ENCODE results near the gene MTHFD1L. TPM values are rescaled to one million over a fixed set of nuclear protein-coding genes. Genes with fewer than 3 reads are reported as not detected.
"Not testable (repeated sequence)": the region's sequence is repeated elsewhere in the genome, so short reads cannot be mapped to it uniquely, and the experiment has no call there.

The MTHFD1L gene
- total and polyA plus RNA-seq, 9 of the 15 experiments (the other 6 are each of a cell fraction or from before 2014, with no cell fraction given) = 20.9 to 128 (median 61.0) TPM

DNA sequence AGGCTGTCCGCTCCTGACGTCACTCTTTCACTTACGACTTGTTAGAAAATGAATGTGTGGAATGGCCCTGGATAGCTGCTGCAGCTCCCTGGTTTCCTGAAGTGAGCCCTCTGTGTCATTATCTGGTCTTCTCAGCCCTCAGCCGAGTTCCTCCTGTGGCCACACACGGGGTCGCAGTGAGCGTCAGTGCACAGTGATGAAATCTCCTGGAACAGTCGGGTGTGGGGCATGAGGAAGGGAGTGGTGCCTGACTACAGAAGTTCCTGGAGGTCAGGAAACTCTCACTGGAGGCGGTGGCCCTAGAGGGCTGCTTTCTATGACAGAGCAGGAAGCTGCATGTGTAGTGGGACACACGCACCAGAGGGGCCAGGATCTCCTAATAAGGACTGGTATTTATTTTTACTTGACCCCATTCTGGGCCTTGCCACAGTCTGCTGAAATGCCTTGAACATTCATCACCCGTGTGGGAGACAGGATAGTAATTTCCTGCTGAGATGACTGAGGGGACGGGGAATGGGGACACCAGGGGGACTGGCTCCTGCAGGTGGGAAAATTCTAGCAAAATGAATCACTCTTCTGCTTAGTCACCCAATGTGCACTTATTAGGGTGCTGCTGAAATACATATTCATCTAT, 175.5 kb downstream of the MTHFD1L start (continued):
- TF ChIP-seq NR2C2 (CRISPR knock-in tag; IDR thresholded peaks at IDR 0.05) = not testable (repeated sequence)
- TF ChIP-seq NR2C2 (tag; IDR thresholded peaks at IDR 0.05) (peak; percentile 88), ZNF197 (CRISPR knock-in tag; IDR thresholded peaks at IDR 0.05; ENCODE audit: low read depth) (peak; percentile 30; the same call in 1 of the 2 replicates)

DNA sequence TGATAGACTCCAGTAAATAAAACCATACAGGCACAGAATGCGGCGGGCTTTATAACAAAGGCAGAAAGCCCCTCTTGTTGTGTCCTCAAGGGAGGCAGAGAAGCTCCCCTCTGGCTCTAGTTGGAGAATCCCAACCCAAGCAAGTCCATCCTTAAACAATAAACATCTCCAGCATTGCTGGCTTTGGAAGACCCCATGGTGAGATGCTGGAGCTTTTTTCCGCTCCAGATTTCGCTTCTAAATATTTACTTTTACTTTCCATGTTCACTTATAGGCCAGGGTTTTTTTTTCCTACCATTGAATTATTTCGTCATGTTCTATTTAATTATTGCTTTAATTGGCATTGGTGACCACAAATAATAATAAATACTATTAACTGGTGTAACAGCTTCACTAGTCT, 176.2 kb downstream of the MTHFD1L start:
- H3K4me1 ChIP-seq (replicated peaks in 1 of 2; ENCODE audit: control insufficient read depth in 2 of 2, insufficient read depth in 2 of 2, low read length in 2 of 2) = peaks cover 12 to 26% of the 10 kb centered on the region in 2 experiments; a peak in 4 of 5 replicates
- intact Hi-C loops (cut with micrococcal nuclease) = loop anchor here (2.0 to 5.0 kb wide), 2 partner anchors 27 to 46 kb away; no protein-coding TSS in a partner anchor
- FAIRE-seq = no peak
- DNase-seq (ENCODE audit: extremely low read depth in 1 of 4, low spot score in 3 of 4) = no peak
- no peaks in the 10 kb centered on the region for H3K79me2 ChIP-seq (ENCODE audit: control insufficient read depth, insufficient read depth, low read length)
- BruUV-seq (replicated peaks) = no TSS peak
- WGBS (ENCODE audit: insufficient coverage, low coverage, missing lambda C conversion rate) = 99% methylated on average over 5 of the region's 5 CpGs
- peak overlapping the region; percentile 67 for H2AFZ ChIP-seq (ENCODE audit: low read depth, low read length)
- H3K27me3 ChIP-seq (ENCODE audit: control insufficient read depth in 2 of 2, insufficient read depth in 2 of 2, low read length in 2 of 2) = no peaks in the 10 kb centered on the region
- no peaks in the 10 kb centered on the region for H4K20me1 ChIP-seq (replicated peaks; ENCODE audit: control insufficient read depth, insufficient read depth, low read length)
- peak overlapping the region; percentile 79 for H3K27ac ChIP-seq (ENCODE audit: extremely low read depth, low read depth, low read length)
- ChIA-PET POLR2A (interaction anchor here (1.3 to 1.8 kb wide), 2 partner anchors 9 kb away, joined by 5 read pairs; no protein-coding TSS in a partner anchor), CTCF (ENCODE audit: low intra/inter-chr PET ratio) (interaction anchor here (0.6 kb wide), 1 partner anchor 22 kb away, joined by 3 read pairs; no protein-coding TSS in a partner anchor)
- peak overlapping the region in 1 of 2 experiments; percentile 56; a peak in 2 of 4 replicates for H3K9ac ChIP-seq (ENCODE audit: insufficient read depth in 1 of 2, low read depth in 2 of 2, low read length in 2 of 2)
- ATAC-seq = no peak
- H3K4me3 ChIP-seq = no peak overlapping the region
- peaks cover 46% of the 10 kb centered on the region for H3K36me3 ChIP-seq (ENCODE audit: control insufficient read depth, insufficient read depth, low read length)
- peak overlapping the region; percentile 54 for H3K4me2 ChIP-seq (ENCODE audit: insufficient read depth, low read length)
- in situ Hi-C loops (cut with MboI) = no loop called here
- no peaks in the 10 kb centered on the region for H3K9me3 ChIP-seq (replicated peaks; ENCODE audit: control insufficient read depth, insufficient read depth, low read depth, low read length)
- H3K9me1 ChIP-seq (ENCODE audit: control insufficient read depth, insufficient read depth, low read length) = no peaks in the 10 kb centered on the region
- no peak for TF ChIP-seq PURB (CRISPR knock-in tag; IDR thresholded peaks at IDR 0.05; ENCODE audit: low read depth)
- TF ChIP-seq, protein P1, sequence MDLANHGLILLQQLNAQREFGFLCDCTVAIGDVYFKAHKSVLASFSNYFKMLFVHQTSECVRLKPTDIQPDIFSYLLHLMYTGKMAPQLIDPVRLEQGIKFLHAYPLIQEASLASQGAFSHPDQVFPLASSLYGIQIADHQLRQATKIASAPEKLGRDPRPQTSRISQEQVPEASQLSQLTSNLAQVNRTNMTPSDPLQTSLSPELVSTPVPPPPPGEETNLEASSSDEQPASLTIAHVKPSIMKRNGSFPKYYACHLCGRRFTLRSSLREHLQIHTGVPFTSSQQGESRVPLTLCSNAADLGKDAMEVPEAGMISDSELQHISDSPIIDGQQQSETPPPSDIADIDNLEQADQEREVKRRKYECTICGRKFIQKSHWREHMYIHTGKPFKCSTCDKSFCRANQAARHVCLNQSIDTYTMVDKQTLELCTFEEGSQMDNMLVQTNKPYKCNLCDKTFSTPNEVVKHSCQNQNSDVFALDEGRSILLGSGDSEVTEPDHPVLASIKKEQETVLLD (IDR thresholded peaks at IDR 0.05) = no peak
- TF ChIP-seq SMARCC2 (IDR thresholded peaks at IDR 0.05; ENCODE audit: low read depth) = no peak
- TF ChIP-seq HNRNPUL1 (IDR thresholded peaks at IDR 0.05; ENCODE audit: low read length) = no peak
- no peak for TF ChIP-seq CBX8 (IDR thresholded peaks at IDR 0.05; ENCODE audit: borderline replicate concordance, extremely low read depth, low read depth, low read length, poor library complexity, severe bottlenecking)
- TF ChIP-seq U2AF2 (optimal IDR thresholded peaks at IDR 0.05; ENCODE audit: low read depth, low read length) = no peak
- no peak for TF ChIP-seq CEBPB (tag; IDR thresholded peaks at IDR 0.05)
- TF ChIP-seq, protein P2, sequence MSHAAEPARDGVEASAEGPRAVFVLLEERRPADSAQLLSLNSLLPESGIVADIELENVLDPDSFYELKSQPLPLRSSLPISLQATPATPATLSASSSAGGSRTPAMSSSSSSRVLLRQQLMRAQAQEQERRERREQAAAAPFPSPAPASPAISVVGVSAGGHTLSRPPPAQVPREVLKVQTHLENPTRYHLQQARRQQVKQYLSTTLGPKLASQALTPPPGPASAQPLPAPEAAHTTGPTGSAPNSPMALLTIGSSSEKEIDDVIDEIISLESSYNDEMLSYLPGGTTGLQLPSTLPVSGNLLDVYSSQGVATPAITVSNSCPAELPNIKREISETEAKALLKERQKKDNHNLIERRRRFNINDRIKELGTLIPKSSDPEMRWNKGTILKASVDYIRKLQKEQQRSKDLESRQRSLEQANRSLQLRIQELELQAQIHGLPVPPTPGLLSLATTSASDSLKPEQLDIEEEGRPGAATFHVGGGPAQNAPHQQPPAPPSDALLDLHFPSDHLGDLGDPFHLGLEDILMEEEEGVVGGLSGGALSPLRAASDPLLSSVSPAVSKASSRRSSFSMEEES (CRISPR knock-in tag; IDR thresholded peaks at IDR 0.05) = no peak
- TF ChIP-seq FOS (IDR thresholded peaks at IDR 0.05; ENCODE audit: extremely low read depth, insufficient read length) = no peak
- TF ChIP-seq FUS (optimal IDR thresholded peaks at IDR 0.05; ENCODE audit: low read depth, low read length) = no peak
- TF ChIP-seq JUNB (CRISPR knock-in tag; conservative IDR thresholded peaks at IDR 0.05) = no peak
- no peak for TF ChIP-seq CREM (IDR thresholded peaks at IDR 0.05; ENCODE audit: low read depth)

Measured in K562 (cell line).